Measurements from ENCODE around the gene YBX1. TPM values are rescaled to one million over a fixed set of nuclear protein-coding genes. Genes with fewer than 3 reads are reported as not detected.
"Not testable (repeated sequence)": the region's sequence is repeated elsewhere in the genome, so short reads cannot be mapped to it uniquely, and the experiment has no call there.

Gene YBX1
- total RNA-seq, 8 experiments from 2014 or later = 743 to 1,979 (median 1,431) TPM

DNA sequence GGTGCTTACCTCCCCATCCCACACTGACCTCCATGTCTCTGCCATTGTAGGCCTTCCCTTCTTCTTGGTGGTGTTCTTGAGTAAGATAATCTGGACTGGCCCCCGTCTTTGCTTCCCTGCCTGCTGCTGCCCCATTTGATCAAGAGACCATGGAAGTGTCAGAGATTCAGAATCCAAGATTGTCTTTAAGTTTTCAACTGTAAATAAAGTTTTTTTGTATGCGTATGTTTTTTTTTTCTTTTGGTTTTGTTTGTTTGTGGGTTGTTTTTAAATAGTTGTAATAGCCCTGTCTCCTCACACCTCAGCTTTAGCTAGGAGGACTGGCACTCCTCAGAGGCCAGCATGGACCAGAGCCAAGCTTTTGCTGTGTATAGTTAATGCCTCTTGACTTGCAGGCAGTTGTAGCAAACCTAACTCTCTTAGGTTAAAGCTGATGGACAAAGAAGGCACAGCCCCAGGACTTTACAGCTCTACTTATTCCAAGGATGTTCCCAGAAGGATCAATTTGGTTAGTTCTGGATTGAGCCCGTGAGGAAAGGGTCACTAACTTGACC lies 5.6 kb upstream of the YBX1 start:
- Histone ChIP-seq H3K27ac (no peak overlapping the region), H3K4me3 (no peak overlapping the region), H3K4me1 (replicated peaks in 1 of 2) (peaks cover 10 to 12% of the 10 kb centered on the region in 2 donors)
- WGBS, 10 experiments = 83 to 100% (median 94%) methylated on average over 1 to 3 of the region's 3 CpGs; no CpG with 5 or more reads in 1 of the 10 experiments
- in situ Hi-C loops (cut with MboI; ENCODE audit: low pct_unique_long_range_greater_than_20kb in 2 of 9, low sequenced_read_pairs in 9 of 9, unreplicated experiment in 9 of 9) = no loop called here
- ATAC-seq (replicated peaks in 6 of 8) = no peak

DNA sequence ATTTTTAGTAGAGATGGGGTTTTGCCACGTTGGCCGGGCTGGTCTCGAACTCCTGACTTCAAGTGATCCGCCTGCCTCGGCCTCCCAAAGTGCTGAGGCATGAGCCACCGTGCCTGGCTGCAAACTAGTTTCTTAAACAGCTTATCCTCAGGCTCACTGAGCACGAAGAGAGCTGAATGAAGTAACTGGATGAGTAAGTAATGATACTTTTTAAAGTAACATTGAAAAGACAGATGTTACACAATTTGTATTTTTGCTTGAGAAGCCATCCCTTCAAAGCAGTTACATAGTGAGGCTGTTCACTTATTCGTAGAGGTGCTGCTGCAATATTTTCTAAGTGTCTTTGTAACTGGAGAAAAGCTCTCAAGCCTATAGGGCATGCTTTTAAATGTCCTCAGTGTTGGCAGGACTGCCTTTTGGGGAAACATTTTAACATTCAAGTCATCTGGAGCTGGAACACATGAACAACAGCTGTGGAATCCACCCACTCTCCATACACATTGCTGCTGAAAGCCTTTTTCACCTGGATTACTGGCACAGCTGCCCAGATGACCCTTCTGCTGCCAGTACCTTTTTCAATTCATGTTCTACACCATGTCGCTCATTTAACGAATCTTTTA lies 2.7 kb upstream of the YBX1 start:
- Histone ChIP-seq H3K4me3 (peak overlapping the region in 3 of 5 donors; percentile 72 to 88 (median 77)), H3K27ac (no peak overlapping the region), H3K4me1 (replicated peaks in 1 of 2) (peaks cover 13 to 15% of the 10 kb centered on the region in 2 donors)
- no peak for ATAC-seq (replicated peaks in 6 of 8)
- 21 to 95% (median 73%) methylated on average over 2 to 9 of the region's 10 CpGs; no CpG with 5 or more reads in 1 of the 10 experiments for WGBS, 10 experiments
- in situ Hi-C loops (cut with MboI; ENCODE audit: low pct_unique_long_range_greater_than_20kb in 2 of 9, low sequenced_read_pairs in 9 of 9, unreplicated experiment in 9 of 9) = no loop called here

DNA sequence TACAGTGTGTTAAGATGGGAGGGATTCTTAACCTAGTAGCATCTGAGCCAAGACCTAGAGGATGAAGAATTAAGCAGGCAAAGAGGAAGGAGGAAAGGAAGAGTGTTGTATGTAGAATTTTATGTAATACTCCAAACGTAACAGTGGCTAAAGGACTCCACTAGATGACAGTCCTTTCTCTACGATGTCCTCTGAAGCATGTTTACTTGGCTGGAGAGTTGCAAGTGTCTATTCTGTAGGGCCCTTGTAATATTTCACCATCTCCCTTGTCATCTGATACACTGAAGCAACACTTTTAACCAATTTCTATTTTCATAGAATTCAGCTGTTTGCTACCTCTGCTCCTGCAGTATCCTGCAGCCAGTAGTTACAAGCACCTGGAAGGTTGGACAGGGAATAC lies 2.2 kb upstream of the YBX1 start:
- H3K27ac ChIP-seq = no peak overlapping the region
- in situ Hi-C loops (cut with MboI; ENCODE audit: low pct_unique_long_range_greater_than_20kb in 2 of 9, low sequenced_read_pairs in 9 of 9, unreplicated experiment in 9 of 9) = no loop called here
- peaks cover 19% of the 10 kb centered on the region in 2 donors for H3K4me1 ChIP-seq (replicated peaks in 1 of 2)
- WGBS, 10 experiments = 19 to 85% (median 69%) methylated on average over 2 of the region's 2 CpGs; no CpG with 5 or more reads in 3 of the 10 experiments
- ATAC-seq (replicated peaks in 6 of 8) = no peak
- H3K4me3 ChIP-seq = peak overlapping the region; percentile 72 to 93 (median 83)

DNA sequence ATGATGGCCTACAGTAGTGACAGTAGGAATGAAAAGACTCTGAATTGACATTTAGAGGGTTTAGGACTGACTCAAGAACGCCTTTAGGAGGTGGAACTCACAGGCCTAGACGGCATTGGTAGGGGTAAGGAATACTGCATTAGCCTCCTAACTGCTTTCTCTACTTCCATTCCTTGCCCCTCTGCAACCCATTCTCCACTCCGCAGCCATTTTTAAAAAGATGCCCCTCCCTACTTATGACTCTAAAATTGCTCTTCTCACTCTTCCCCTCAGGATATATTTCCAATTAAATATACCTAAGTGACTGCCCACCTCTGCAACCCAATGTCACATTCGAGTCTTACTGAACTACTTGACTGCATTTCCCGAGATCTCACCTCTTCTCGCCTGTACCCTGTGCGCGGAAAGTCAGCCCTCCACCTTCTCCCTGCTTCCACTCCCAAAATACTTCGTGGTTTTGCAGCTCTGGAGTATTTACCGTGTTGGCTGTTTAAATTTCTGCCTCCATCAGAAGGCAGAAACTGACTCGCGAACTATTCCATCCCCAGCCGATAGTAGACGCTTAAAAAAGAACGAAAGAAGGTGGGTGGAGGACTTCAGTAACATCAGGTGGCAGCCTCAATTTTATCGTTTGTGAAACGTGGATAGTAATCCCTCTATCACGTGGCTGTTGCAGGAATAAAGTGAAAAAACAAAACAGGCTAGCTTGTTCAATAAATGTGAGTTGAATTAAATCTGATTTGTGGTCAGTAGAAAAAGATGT lies 1.1 kb upstream of the YBX1 start:
- peak overlapping the region; percentile 94 to 96 for H3K27ac ChIP-seq
- no peak for ATAC-seq (replicated peaks in 6 of 8)
- H3K4me3 ChIP-seq = peak overlapping the region; percentile 72 to 93 (median 83)
- WGBS, 10 experiments = 0 to 15% (median 2%) methylated on average over 3 to 18 of the region's 18 CpGs
- in situ Hi-C loops (cut with MboI; ENCODE audit: low pct_unique_long_range_greater_than_20kb in 2 of 9, low sequenced_read_pairs in 9 of 9, unreplicated experiment in 9 of 9) = no loop called here
- peaks cover 29% of the 10 kb centered on the region in 2 donors for H3K4me1 ChIP-seq (replicated peaks in 1 of 2)

DNA sequence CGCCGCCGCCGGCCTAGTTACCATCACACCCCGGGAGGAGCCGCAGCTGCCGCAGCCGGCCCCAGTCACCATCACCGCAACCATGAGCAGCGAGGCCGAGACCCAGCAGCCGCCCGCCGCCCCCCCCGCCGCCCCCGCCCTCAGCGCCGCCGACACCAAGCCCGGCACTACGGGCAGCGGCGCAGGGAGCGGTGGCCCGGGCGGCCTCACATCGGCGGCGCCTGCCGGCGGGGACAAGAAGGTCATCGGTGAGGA lies 193 bp downstream of the YBX1 start:
- WGBS, 10 experiments = 0% methylated on average over 1 to 4 of the region's 33 CpGs; no CpG with 5 or more reads in 8 of the 10 experiments
- in situ Hi-C loops (cut with MboI; ENCODE audit: low pct_unique_long_range_greater_than_20kb in 2 of 9, low sequenced_read_pairs in 9 of 9, unreplicated experiment in 9 of 9) = not testable (repeated sequence)
- Histone ChIP-seq H3K4me1 (replicated peaks in 1 of 2) (peaks cover 34 to 36% of the 10 kb centered on the region in 2 donors), H3K4me3 (peak overlapping the region; percentile 72 to 93 (median 83)), H3K27ac (peak overlapping the region; percentile 96 to 97)
- ATAC-seq (replicated peaks in 6 of 8) = peak in 1 of 8 experiments; percentile 25

DNA sequence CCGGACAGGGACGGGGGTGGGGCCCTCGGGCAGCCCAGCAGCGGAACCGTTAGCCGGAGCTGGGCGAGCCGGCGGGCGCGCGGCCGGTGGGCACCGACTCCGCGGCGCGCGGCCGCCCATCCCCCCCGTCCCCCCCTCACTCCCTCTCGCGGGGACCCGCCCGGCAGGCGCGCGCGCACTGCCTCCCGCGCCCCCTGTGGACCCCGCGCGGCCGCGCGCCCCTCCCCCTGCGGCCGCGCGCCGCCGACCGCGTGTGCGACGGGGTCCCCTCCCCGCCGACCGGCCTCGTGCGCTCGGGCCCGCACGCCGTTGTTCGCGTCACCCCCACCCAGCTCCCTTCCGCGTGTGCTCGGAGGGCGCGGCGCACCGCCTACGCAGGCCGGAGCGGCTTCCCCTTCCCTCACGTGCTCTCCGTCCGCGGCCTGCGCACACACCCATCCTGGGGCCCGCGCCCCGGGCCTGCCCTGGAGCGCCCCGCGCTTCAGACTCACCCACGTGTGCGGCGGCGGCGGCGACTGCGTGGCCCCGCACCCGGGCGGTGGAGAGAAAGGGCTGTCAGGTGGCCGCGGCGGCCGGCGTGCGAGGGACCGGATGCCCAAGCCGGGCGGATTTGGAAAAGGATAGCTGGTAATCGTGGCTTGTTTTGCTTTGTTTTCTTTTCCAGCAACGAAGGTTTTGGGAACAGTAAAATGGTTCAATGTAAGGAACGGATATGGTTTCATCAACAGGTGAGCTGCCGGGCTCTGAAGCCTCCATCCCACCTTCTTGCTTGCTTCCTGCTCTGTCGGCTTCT lies 717 bp downstream of the YBX1 start:
- peak overlapping the region; percentile 96 to 97 for H3K27ac ChIP-seq
- ATAC-seq (replicated peaks in 6 of 8) = peak; percentile 46 to 65 (median 56)
- in situ Hi-C loops (cut with MboI; ENCODE audit: low pct_unique_long_range_greater_than_20kb in 2 of 9, low sequenced_read_pairs in 9 of 9, unreplicated experiment in 9 of 9) = no loop called here
- H3K4me1 ChIP-seq (replicated peaks in 1 of 2) = peaks cover 34 to 39% of the 10 kb centered on the region in 2 donors
- 0 to 6% (median 0%) methylated on average over 1 to 16 of the region's 103 CpGs; no CpG with 5 or more reads in 1 of the 10 experiments for whole genome bisulfite sequencing, 10 experiments
- peak overlapping the region; percentile 72 to 93 (median 83) for H3K4me3 ChIP-seq

DNA sequence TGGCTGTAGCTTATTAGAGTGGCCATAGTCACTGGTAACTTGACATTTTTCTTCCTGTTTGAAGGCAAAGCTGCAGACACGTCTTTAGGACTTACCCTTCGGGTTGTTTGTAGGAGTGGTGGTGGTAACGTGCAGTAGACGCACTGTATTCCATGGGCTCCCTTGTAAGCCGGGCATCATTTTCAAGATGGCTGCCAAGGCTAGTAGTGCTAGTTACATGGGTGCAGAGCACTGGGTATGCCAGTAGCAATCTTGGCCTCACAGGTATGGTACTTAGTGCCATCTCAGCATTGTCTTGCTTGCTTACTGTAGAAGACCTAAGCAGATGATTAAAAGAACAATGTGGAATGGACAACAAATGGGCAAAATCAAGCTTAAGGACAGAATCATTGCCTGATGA lies 1.9 kb downstream of the YBX1 start:
- H3K4me3 ChIP-seq = peak overlapping the region; percentile 72 to 93 (median 83)
- no peak for ATAC-seq (replicated peaks in 6 of 8)
- in situ Hi-C loops (cut with MboI; ENCODE audit: low pct_unique_long_range_greater_than_20kb in 2 of 9, low sequenced_read_pairs in 9 of 9, unreplicated experiment in 9 of 9) = no loop called here
- 0 to 28% (median 7%) methylated on average over 1 to 5 of the region's 5 CpGs; no CpG with 5 or more reads in 3 of the 10 experiments for WGBS, 10 experiments
- H3K4me1 ChIP-seq (replicated peaks in 1 of 2) = peaks cover 34 to 51% of the 10 kb centered on the region in 2 donors
- no peak overlapping the region for H3K27ac ChIP-seq

DNA sequence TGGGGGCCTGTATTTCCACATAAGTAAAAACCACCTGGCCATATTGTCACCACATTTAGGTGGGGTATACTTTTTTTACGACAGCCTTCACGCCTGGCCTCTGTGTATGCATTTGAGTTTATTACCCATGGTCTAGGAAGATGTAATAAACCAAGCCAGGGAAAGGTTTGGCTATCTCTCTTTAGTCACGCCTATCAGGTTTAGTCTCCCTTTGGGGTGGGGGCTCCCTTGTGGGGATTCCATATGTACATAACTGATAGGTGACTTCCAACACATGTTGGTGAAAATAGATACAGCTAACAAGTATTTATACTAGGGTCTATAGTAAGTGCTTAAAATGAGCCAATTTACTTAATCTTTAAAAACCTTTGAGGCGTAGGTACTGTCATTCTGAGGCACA lies 4.2 kb downstream of the YBX1 start:
- 18 to 100% (median 90%) methylated on average over 1 to 4 of the region's 4 CpGs for WGBS, 10 experiments
- in situ Hi-C loops (cut with MboI; ENCODE audit: low pct_unique_long_range_greater_than_20kb in 2 of 9, low sequenced_read_pairs in 9 of 9, unreplicated experiment in 9 of 9) = no loop called here
- no peak overlapping the region for H3K27ac ChIP-seq
- peaks cover 23 to 60% of the 10 kb centered on the region in 2 donors for H3K4me1 ChIP-seq (replicated peaks in 1 of 2)
- no peak overlapping the region for H3K4me3 ChIP-seq
- no peak for ATAC-seq (replicated peaks in 6 of 8)

DNA sequence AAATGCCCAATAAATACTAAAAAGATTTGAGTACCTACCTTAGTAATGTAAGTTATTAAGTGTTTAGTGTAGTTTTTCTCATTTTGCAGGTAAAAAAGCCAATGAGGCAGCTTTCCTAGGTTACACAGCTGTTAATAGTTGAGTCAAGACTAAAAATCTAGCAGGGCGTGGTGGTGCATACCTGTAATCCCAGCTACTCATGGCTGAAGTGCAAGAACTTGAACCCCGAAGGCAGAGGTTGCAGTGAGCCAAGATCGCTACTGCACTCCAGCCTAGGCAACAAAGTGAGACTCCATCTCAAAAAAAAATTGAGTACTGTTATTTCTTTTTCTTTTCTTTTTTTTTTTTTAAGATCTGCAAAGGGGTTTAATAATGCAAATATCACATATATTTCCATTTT lies 7.7 kb downstream of the YBX1 start:
- 61 to 100% (median 85%) methylated on average over 1 to 3 of the region's 3 CpGs; no CpG with 5 or more reads in 1 of the 10 experiments for WGBS, 10 experiments
- Histone ChIP-seq H3K4me1 (replicated peaks in 1 of 2) (peaks cover 26 to 62% of the 10 kb centered on the region in 2 donors), H3K4me3 (no peak overlapping the region), H3K27ac (no peak overlapping the region)
- no peak for ATAC-seq (replicated peaks in 6 of 8)
- in situ Hi-C loops (cut with MboI; ENCODE audit: low pct_unique_long_range_greater_than_20kb in 2 of 9, low sequenced_read_pairs in 9 of 9, unreplicated experiment in 9 of 9) = no loop called here

DNA sequence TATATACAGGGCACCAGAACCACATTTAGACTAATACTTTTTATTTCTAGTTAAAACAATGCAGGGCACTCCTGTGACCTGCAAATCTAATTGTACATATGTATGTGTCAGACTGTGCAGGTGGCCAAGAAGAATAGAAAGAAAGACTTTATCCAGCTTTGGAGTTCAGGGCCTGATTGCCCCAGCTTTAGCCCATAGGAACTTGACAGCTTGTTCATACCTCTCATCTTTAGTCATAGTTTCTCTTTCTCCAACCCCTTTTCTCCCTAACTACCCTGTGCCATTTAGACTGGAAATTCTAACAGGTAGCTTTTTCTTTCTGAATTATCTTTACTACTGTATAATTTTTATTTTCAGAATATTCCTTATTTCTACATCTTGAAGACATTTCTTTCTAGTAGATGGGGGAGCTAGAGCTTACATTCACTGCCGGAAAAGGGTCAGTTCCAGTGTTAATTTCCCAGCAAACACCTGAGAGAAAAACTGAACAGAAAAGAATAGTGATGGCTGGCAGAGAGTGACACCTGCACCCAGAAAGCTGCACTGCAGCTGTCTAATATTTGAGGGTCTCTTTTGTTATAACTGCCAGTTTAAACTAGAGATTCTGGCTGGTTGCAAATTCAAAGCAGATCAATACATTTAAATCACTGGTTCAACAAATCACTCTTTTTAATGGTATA lies 8.4 kb downstream of the YBX1 start:
- in situ Hi-C loops (cut with MboI; ENCODE audit: low pct_unique_long_range_greater_than_20kb in 2 of 9, low sequenced_read_pairs in 9 of 9, unreplicated experiment in 9 of 9) = no loop called here
- Histone ChIP-seq H3K27ac (no peak overlapping the region), H3K4me1 (replicated peaks in 1 of 2) (peaks cover 20 to 56% of the 10 kb centered on the region in 2 donors), H3K4me3 (no peak overlapping the region)
- peak in 3 of 8 experiments; percentile 10 to 33 (median 23) for ATAC-seq (replicated peaks in 6 of 8)
- WGBS, 10 experiments = 60 to 100% (median 80%) methylated on average over 1 of the region's 1 CpG; no CpG with 5 or more reads in 5 of the 10 experiments

DNA sequence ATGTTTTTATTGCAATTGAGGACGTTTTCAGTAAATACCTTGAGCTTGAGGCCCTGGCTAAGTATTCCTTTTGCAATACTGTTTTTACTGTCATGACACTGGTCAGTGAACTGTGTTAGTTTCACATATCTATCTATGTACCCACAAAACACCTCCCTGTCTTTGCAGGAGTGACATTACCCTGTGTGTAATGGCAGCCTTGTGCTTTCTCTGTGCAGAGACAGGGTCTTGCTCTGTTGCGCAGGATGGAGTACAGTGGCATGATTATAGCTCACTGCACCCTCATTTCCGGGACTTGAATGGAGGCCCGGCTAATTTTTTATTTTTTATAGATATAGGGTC lies 8.9 kb downstream of the YBX1 start:
- Histone ChIP-seq H3K27ac (no peak overlapping the region), H3K4me3 (no peak overlapping the region), H3K4me1 (replicated peaks in 1 of 2) (peaks cover 16 to 51% of the 10 kb centered on the region in 2 donors)
- in situ Hi-C loops (cut with MboI; ENCODE audit: low pct_unique_long_range_greater_than_20kb in 2 of 9, low sequenced_read_pairs in 9 of 9, unreplicated experiment in 9 of 9) = no loop called here
- WGBS, 10 experiments = 54 to 90% (median 83%) methylated on average over 2 to 4 of the region's 4 CpGs; no CpG with 5 or more reads in 2 of the 10 experiments
- peak in 5 of 8 experiments; percentile 18 to 30 (median 24) for ATAC-seq (replicated peaks in 6 of 8)

DNA sequence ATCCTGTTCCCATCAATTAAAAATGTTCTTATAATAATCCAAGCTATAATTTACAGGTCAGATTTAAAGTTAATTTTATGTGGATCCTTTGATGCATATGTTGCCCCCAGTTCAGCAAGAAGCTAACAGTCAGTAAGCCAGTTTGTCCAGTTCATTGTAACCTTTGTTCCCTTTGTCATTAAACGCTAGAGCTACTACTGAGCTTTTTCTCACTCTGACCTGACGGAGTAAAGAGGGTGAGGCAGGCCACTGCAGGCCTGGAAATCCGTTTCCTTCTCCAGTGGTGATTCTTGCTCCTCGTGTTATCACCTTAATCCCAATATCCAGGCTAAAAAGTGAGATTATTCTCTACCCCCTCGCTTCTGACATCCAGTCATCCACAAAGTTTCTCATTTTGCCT lies 10.2 kb downstream of the YBX1 start:
- 20 to 100% (median 58%) methylated on average over 1 to 5 of the region's 5 CpGs for WGBS, 10 experiments
- in situ Hi-C loops (cut with MboI; ENCODE audit: low pct_unique_long_range_greater_than_20kb in 2 of 9, low sequenced_read_pairs in 9 of 9, unreplicated experiment in 9 of 9) = no loop called here
- Histone ChIP-seq H3K4me1 (replicated peaks in 1 of 2) (peaks cover 11 to 44% of the 10 kb centered on the region in 2 donors), H3K27ac (no peak overlapping the region), H3K4me3 (no peak overlapping the region)
- peak in 1 of 8 experiments; percentile 33 for ATAC-seq (replicated peaks in 6 of 8)
